Panc1 (cell line): ENCODE measurements around the gene CLDN11. TPM values are rescaled to one million over a fixed set of nuclear protein-coding genes. Genes with fewer than 3 reads are reported as not detected.

Experiments
- ATAC-seq: fragments of 200-7000 bp; cut with Tn5 transposase; 2 replicates; pipeline ENCODE4 v1.9.1; 2020; ENCODE audit warnings: mild to moderate bottlenecking, moderate library complexity
- BruUV-seq: library from RNA; stranded (reverse); fragments of 400-500 nt; replicated peaks from 2 replicates; lab custom pipeline; 2021; lab: Mats Ljungman, UMichigan
- CTCF ChIA-PET: fragments of 300-600 bp; sonication (Branson Sonifier 250); formaldehyde crosslinking; loops from one replicate; lab custom pipeline; 2022; ENCODE audit warnings: antibody characterized with exemption; lab: Charles Lee
- POLR2A ChIA-PET: fragments of 300-600 bp; sonication (Branson Sonifier 250); formaldehyde crosslinking; loops from one replicate; lab custom pipeline; 2022; ENCODE audit warnings: antibody characterized with exemption; lab: Charles Lee
- DNase-seq: peaks from one replicate; pipeline ENCODE4 v3.0.0-alpha.2; 2010; ENCODE audit warnings: low read depth, low spot score
- H3K27ac ChIP-seq: 2 replicates; pipeline ENCODE4 v1.5.1; 2011; ENCODE audit warnings: mild to moderate bottlenecking, low read length, inconsistent platforms
- H3K27me3 ChIP-seq: fragments of 200-500 bp; sonication (Bioruptor generic); 2 replicates; pipeline ENCODE4 v1.6.0; 2014; ENCODE audit warnings: low read length, inconsistent platforms; ENCODE audit not compliant: control insufficient read depth, insufficient read depth
- H3K36me3 ChIP-seq: fragments of 200-500 bp; sonication (Bioruptor generic); 2 replicates; pipeline ENCODE4 v1.5.1; 2014; ENCODE audit warnings: inconsistent platforms, mild to moderate bottlenecking, low read length, moderate library complexity; ENCODE audit not compliant: control insufficient read depth, insufficient read depth
- H3K4me1 ChIP-seq: 2 replicates; pipeline ENCODE4 v1.5.1; 2011; ENCODE audit warnings: inconsistent platforms, mild to moderate bottlenecking, low read length, moderate library complexity; ENCODE audit not compliant: control insufficient read depth, insufficient read depth
- H3K4me3 ChIP-seq, 2 experiments: 2 replicates each; pipeline ENCODE4 v1.5.1; 2011 to 2012; ENCODE audit warnings: low read depth in 2 of 2, low read length in 2 of 2, mild to moderate bottlenecking in 2 of 2, inconsistent platforms in 1 of 2, moderate library complexity in 1 of 2
- H3K9me3 ChIP-seq: fragments of 200-500 bp; sonication (Bioruptor generic); 2 replicates; pipeline ENCODE4 v1.5.1; 2014; ENCODE audit warnings: low read depth, mild to moderate bottlenecking, inconsistent platforms, low read length, moderate library complexity; ENCODE audit not compliant: control insufficient read depth, insufficient read depth
- CTCF ChIP-seq: fragments of 450-650 bp; IDR thresholded peaks from 2 replicates; pipeline ENCODE4 v1.5.1; 2017; ENCODE audit warnings: mild to moderate bottlenecking
- POLR2AphosphoS5 ChIP-seq: IDR thresholded peaks from 2 replicates; pipeline ENCODE4 v1.6.1; 2012; ENCODE audit warnings: mild to moderate bottlenecking, low read depth, low read length, moderate library complexity
- REST ChIP-seq, 2 experiments: IDR thresholded peaks; 2 replicates each; pipeline ENCODE4 v1.6.1; 2011 to 2012; ENCODE audit warnings: low read depth in 2 of 2, control low read depth in 1 of 2, low read length in 1 of 2, mild to moderate bottlenecking in 1 of 2, moderate library complexity in 1 of 2; ENCODE audit not compliant: insufficient read depth in 1 of 2
- SIN3A ChIP-seq: IDR thresholded peaks from 2 replicates; pipeline ENCODE4 v1.6.1; 2012; ENCODE audit warnings: low read depth, mild to moderate bottlenecking, low read length, moderate library complexity, borderline replicate concordance; ENCODE audit not compliant: insufficient read depth
- TCF7L2 ChIP-seq: IDR thresholded peaks from 2 replicates; pipeline ENCODE4 v1.6.1; 2011; ENCODE audit warnings: mild to moderate bottlenecking, low read depth, low read length, inconsistent platforms
- in situ Hi-C: cut with HindIII; loops from 2 replicates; pipeline ENCODE4 v1.10.0; 2016; ENCODE audit warnings: low sequenced_read_pairs, low pct_unique_long_range_greater_than_20kb
- intact Hi-C: fragments of 100-400 bp; cut with micrococcal nuclease; formaldehyde crosslinking; loops from one replicate; pipeline ENCODE4 v1.10.0; 2022; ENCODE audit not compliant: unreplicated experiment
- total RNA-seq: library from RNA; stranded (reverse); gene quantifications from one replicate; pipeline ENCODE4 v1.2.1, GENCODE V29; 2021; ENCODE audit not compliant: unreplicated experiment

CLDN11 gene
- total RNA-seq, 1 experiment from 2014 or later = 1.9 TPM

GRCh38 chr3:170442947-170443346 lies 24.3 kb downstream of the CLDN11 start:
- intact Hi-C loops = no loop called here
- BruUV-seq = no TSS peak

GRCh38 chr3:170443457-170443856 lies 24.8 kb downstream of the CLDN11 start:
- intact Hi-C loops = no loop called here

More at GRCh38 chr3:170442947-170443346, 24.3 kb downstream of the CLDN11 start:
- no peak for TF ChIP-seq CTCF
- no peak for TF ChIP-seq SIN3A
- no peak for TF ChIP-seq REST (IDR thresholded peaks at IDR 0.05; ENCODE audit: insufficient read depth in 1 of 2, low read depth in 2 of 2, low read length in 1 of 2)
- TF ChIP-seq TCF7L2 = no peak
- TF ChIP-seq POLR2AphosphoS5 = no peak
- in situ Hi-C loops = no loop called here
- Histone ChIP-seq H3K4me3 (no peak overlapping the region), H3K27me3 (peaks cover 2% of the 10 kb centered on the region; the same call in 1 of the 2 replicates), H3K9me3 (no peaks in the 10 kb centered on the region), H3K4me1 (no peaks in the 10 kb centered on the region), H3K36me3 (no peaks in the 10 kb centered on the region), H3K27ac (no peak overlapping the region)
- ChIA-PET CTCF (interaction anchor here (0.7 kb wide), 1 partner anchor 30 kb away, joined by 14 read pairs; no protein-coding TSS in a partner anchor), POLR2A (no interaction called here)
- ATAC-seq (no peak), DNase-seq (no peak)

More at GRCh38 chr3:170443457-170443856, 24.8 kb downstream of the CLDN11 start:
- in situ Hi-C loops = no loop called here
- ATAC-seq = no peak
- Histone ChIP-seq H3K4me1 (no peaks in the 10 kb centered on the region; the same call in 1 of the 2 replicates), H3K9me3 (no peaks in the 10 kb centered on the region), H3K36me3 (no peaks in the 10 kb centered on the region), H3K27ac (no peak overlapping the region), H3K27me3 (peaks cover 2% of the 10 kb centered on the region; the same call in 1 of the 2 replicates), H3K4me3 (no peak overlapping the region)
- CTCF ChIA-PET = no interaction called here
- no peak for DNase-seq
- no TSS peak for BruUV-seq
- POLR2A ChIA-PET = no interaction called here
- no peak for TF ChIP-seq CTCF
- no peak for TF ChIP-seq REST (IDR thresholded peaks at IDR 0.05; ENCODE audit: insufficient read depth in 1 of 2, low read depth in 2 of 2, low read length in 1 of 2)
- TF ChIP-seq SIN3A = no peak
- TF ChIP-seq TCF7L2 = no peak
- TF ChIP-seq POLR2AphosphoS5 = no peak
